ENCODE results near the gene ETS1.

GRCh38 chr11:128501632-128502549, 85.5 kb downstream of the ETS1 start:
- no peak for TF ChIP-seq CTCF (IDR thresholded peaks at IDR 0.05; ENCODE audit: borderline replicate concordance, extremely low read depth, low read length, poor library complexity, severe bottlenecking)
- TF ChIP-seq EZH2 (IDR thresholded peaks at IDR 0.05; ENCODE audit: borderline replicate concordance, low read depth, low read length, severe bottlenecking), result no peak

All from DND-41 (cell line).